ENCODE measurements around the gene PPFIBP2. TPM values are rescaled to one million over a fixed set of nuclear protein-coding genes. Genes with fewer than 3 reads are reported as not detected.

PPFIBP2 gene
- total and polyA plus RNA-seq, 2 of the 13 experiments (the other 11 are each of a cell fraction or from before 2014, with no cell fraction given) = 15.0 to 52.5 TPM

GRCh38 chr11:7571640-7572000 is 57.8 kb downstream of the PPFIBP2 start (continued):
- TF ChIP-seq STAT6 (CRISPR knock-in tag; IDR thresholded peaks at IDR 0.05; ENCODE audit: borderline replicate concordance) (no peak), HNRNPLL (IDR thresholded peaks at IDR 0.05; ENCODE audit: low read depth, low read length, poor library complexity, severe bottlenecking) (no peak), SRSF9 (IDR thresholded peaks at IDR 0.05; ENCODE audit: borderline replicate concordance, insufficient read depth, low read depth, low read length, poor library complexity, severe bottlenecking) (no peak), ZSCAN25 (CRISPR knock-in tag; IDR thresholded peaks at IDR 0.05) (no peak), DDIT3 (CRISPR knock-in tag; IDR thresholded peaks at IDR 0.05) (no peak), ZNF691 (CRISPR knock-in tag; IDR thresholded peaks at IDR 0.05; ENCODE audit: borderline replicate concordance, low read depth) (peak; percentile 17; the same call in 1 of the 2 replicates), HMG20B (CRISPR knock-in tag; conservative IDR thresholded peaks at IDR 0.05) (no peak), ZNF788 (CRISPR knock-in tag; IDR thresholded peaks at IDR 0.05; ENCODE audit: borderline replicate concordance) (no peak), CREM (IDR thresholded peaks at IDR 0.05) (no peak), CREM (CRISPR knock-in tag; IDR thresholded peaks at IDR 0.05) (no peak), ZFP36 (IDR thresholded peaks at IDR 0.05; ENCODE audit: borderline replicate concordance, low read depth, low read length, partially characterized antibody) (no peak), DNMT3B (CRISPR knock-in tag; conservative IDR thresholded peaks at IDR 0.05) (no peak), HBP1 (CRISPR knock-in tag; IDR thresholded peaks at IDR 0.05; ENCODE audit: low read depth) (no peak), ZNF577 (CRISPR knock-in tag; IDR thresholded peaks at IDR 0.05; ENCODE audit: borderline replicate concordance, low read depth) (no peak), ZC3H4 (CRISPR knock-in tag; IDR thresholded peaks at IDR 0.05; ENCODE audit: borderline replicate concordance) (no peak), HMG20A (CRISPR knock-in tag; IDR thresholded peaks at IDR 0.05; ENCODE audit: borderline replicate concordance) (no peak; the same call in 1 of the 2 replicates), GLI4 (CRISPR knock-in tag; IDR thresholded peaks at IDR 0.05; ENCODE audit: borderline replicate concordance) (0 out of 2 replicates have a peak, but pooled peaks have one; percentile 40), PAF1 (CRISPR knock-in tag; IDR thresholded peaks at IDR 0.05) (no peak), MNT (IDR thresholded peaks at IDR 0.05) (no peak), HOXA5 (CRISPR knock-in tag; IDR thresholded peaks at IDR 0.05) (no peak), ZBTB3 (CRISPR knock-in tag; IDR thresholded peaks at IDR 0.05; ENCODE audit: borderline replicate concordance, low read depth) (no peak), HNRNPH1 (optimal IDR thresholded peaks at IDR 0.05; ENCODE audit: low read depth, low read length) (no peak), PITX1 (CRISPR knock-in tag; IDR thresholded peaks at IDR 0.05) (no peak), RXRB (CRISPR knock-in tag; IDR thresholded peaks at IDR 0.05; ENCODE audit: borderline replicate concordance) (no peak), REXO4 (CRISPR knock-in tag; IDR thresholded peaks at IDR 0.05; ENCODE audit: borderline replicate concordance) (no peak)
